Erythroblast (primary cell): ENCODE data around the gene SLC66A2.

Experiments used
- DNase-seq, 2 experiments: peaks; one replicate each; lab custom pipeline; 2025; lab: John Stamatoyannopoulos, UW
- GATA1 ChIP-seq: IDR thresholded peaks from 2 replicates; pipeline ENCODE4 v1.6.1; 2011; ENCODE audit warnings: low read depth, mild to moderate bottlenecking, control low read depth, low read length, moderate library complexity
- POLR2A ChIP-seq: IDR thresholded peaks from 2 replicates; pipeline ENCODE4 v1.6.1; 2011; ENCODE audit warnings: mild to moderate bottlenecking, low read length

The SLC66A2 gene

DNA sequence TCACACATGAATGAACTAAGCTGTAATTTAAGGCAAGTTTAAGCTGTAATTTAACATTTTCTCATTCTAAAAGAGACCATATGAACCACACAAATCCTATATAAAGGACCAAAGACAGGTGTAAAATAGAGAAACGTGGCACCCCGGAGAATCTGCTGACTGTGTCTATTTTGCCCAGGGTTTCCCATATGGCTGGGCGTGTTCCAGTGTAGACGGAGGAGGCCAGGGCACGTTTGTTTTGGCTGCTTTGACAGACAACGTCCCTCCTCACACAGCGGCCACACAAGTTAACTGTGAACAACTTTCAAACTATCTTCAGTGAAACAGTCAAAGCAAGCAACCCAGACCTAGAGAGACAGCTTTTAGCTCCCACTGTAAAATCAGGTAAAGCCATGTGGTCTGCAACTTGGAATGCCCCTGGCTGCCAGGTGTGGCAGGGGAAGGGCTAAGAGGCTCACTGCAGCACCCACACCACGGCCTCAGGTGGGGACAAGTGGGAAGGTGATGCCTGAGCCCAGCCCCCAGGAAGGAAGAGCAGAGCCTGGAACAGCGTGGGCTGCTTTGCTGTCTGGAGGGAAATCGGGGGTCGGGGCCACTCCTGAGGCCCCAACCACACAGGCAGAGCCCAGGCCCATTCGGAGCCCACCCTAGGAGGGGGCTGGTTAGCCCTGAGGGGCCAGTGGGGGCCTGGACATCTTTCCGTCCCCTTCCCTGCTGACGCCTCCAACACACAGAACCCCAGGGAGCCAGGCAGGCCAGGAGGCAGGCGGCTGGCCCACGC is 40.7 kb downstream of the SLC66A2 start:
- no peak for DNase-seq
- TF ChIP-seq GATA1 (no peak), POLR2A (no peak)

DNA sequence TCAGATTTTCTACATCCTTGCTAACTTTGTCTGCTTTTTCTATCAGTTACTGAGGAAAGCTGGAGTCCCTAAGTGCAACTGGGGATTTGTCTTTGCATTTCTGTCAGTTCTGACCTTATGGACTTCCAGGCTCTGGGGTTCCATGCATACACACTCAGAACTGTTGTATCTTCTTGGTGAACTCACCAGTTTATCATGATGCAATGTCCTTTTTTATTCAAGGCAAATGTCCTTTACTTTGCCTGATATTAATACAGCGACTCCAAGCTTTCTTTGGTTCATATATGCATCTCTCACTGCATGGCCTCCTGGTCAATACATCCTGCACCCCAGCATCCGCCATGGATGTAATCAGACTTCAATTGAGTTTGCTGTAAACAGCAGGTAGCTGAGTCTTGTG is 44.7 kb downstream of the SLC66A2 start:
- DNase-seq = no peak
- TF ChIP-seq GATA1 = no peak
- TF ChIP-seq POLR2A = no peak

GRCh38 chr18:79905993-79906392 is 45.5 kb downstream of the SLC66A2 start:
- TF ChIP-seq GATA1 (no peak), POLR2A (no peak)
- no peak for DNase-seq

GRCh38 chr18:79905389-79905911 is 46.0 kb downstream of the SLC66A2 start:
- no peak for DNase-seq
- TF ChIP-seq POLR2A (no peak), GATA1 (no peak)

- TF ChIP-seq POLR2A = no peak
- no peak for TF ChIP-seq GATA1
- no peak for DNase-seq
Measured at GRCh38 chr18:79904357-79905147, 46.9 kb downstream of the SLC66A2 start.

GRCh38 chr18:79903787-79904356 is 47.6 kb downstream of the SLC66A2 start:
- TF ChIP-seq POLR2A (no peak), GATA1 (no peak)

GRCh38 chr18:79903071-79903635 is 48.3 kb downstream of the SLC66A2 start:
- DNase-seq = no peak
- no peak for TF ChIP-seq POLR2A

More at GRCh38 chr18:79903787-79904356, 47.6 kb downstream of the SLC66A2 start:
- no peak for DNase-seq

DNA sequence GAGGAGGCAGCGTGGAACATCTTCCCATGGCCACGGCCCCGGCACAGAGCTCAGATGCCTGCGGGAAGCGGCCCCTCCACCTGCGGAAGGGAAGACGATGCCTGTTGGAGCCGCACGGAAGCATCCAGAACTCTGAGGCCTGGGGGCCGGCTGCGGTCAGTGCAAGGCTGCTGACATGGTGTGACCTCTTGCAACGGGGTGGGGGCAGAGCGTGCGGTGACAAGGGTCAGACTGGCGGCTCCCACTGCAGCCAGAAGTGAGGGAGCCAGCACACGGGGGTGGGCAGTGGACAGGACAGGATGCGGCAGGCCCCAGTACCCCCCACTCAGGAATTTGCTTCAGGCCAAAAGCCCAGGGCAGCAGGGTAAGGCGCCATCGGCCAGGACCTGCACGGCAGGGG is 48.8 kb downstream of the SLC66A2 start:
- TF ChIP-seq GATA1 (no peak), POLR2A (no peak)
- no peak for DNase-seq

- no peak for DNase-seq
- TF ChIP-seq GATA1 (no peak), POLR2A (no peak)
Measured at GRCh38 chr18:79902075-79902474, 49.4 kb downstream of the SLC66A2 start.

- TF ChIP-seq GATA1 (no peak), POLR2A (no peak)
- DNase-seq = no peak
Measured at GRCh38 chr18:79901665-79902064, 49.8 kb downstream of the SLC66A2 start.

- TF ChIP-seq GATA1 (no peak), POLR2A (no peak)
- no peak for DNase-seq
Measured at GRCh38 chr18:79900610-79901570, 50.6 kb downstream of the SLC66A2 start.

DNA sequence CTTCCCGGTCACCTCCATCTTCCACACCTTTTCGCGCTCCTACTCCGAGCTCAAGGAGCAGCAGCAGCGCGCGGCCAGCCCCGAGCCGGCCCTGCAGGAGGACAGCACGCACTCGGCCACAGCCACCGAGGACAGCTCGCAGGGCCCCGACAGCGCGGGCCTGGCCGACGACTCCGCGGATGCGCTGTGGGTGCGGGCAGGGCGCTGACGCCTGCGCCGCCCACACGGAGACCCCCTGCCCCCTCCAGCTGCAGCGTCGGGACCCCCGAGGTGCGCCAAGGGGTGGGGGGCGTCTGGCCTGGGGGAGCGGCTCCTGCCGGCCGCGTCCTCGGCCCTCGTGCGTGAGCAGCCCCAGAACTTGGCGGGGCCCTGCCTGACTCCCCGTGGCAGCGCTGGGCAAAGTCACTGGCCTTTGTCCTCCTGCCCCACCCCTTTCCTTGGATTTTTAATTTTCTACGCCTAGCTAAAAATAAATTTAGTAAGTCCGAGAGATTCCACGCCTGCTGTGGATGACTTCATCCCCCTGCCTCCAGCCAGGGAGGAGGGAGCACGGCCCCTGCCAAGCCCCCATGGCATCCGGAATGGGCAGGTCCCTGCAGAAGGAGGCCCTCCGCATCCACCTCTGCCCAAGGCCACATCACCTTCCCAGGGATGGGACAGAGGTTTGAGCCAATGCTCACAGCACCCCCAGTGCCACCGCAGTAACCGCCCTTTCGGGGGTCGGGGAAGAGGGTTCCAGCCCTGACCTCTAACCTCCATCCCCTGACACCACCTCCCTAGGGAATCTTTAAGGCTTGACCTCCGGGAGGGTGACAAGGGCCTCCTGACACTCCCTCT is 51.6 kb downstream of the SLC66A2 start:
- TF ChIP-seq POLR2A = no peak
- TF ChIP-seq GATA1 = no peak

More for the DNA sequence above, 51.6 kb downstream of the SLC66A2 start:
- DNase-seq = no peak
